HG02588 (cell line): ENCODE results near the gene SECISBP2.

Experiments used
- ATAC-seq: cut with Tn5 transposase; IDR thresholded peaks from one replicate; pipeline ENCODE4 v1.9.1; 2021; ENCODE audit warnings: mild to moderate bottlenecking, moderate library complexity; ENCODE audit not compliant: unreplicated experiment

SECISBP2 gene

GRCh38 chr9:89398621-89399020 is 80.3 kb downstream of the SECISBP2 start:
- no peak for ATAC-seq

GRCh38 chr9:89400403-89401116 is 82.3 kb downstream of the SECISBP2 start:
- peak; percentile 70 for ATAC-seq

GRCh38 chr9:89402695-89403427 is 84.6 kb downstream of the SECISBP2 start:
- ATAC-seq: no peak

- no peak for ATAC-seq
Observed at GRCh38 chr9:89404074-89404473, 85.8 kb downstream of the SECISBP2 start.

GRCh38 chr9:89405826-89406225 is 87.5 kb downstream of the SECISBP2 start:
- peak; percentile 48 for ATAC-seq

- ATAC-seq: no peak
Observed at GRCh38 chr9:89407070-89407469, 88.8 kb downstream of the SECISBP2 start.

GRCh38 chr9:89408628-89409101 is 90.4 kb downstream of the SECISBP2 start:
- ATAC-seq: no peak
